SH-SY5Y (cell line): ENCODE measurements around the gene DOCK2.

Experiments used
- GATA2 ChIP-seq: IDR thresholded peaks from 2 replicates; pipeline ENCODE4 v1.6.1; 2011; ENCODE audit warnings: mild to moderate bottlenecking, low read depth, low read length
- GATA3 ChIP-seq: IDR thresholded peaks from 2 replicates; pipeline ENCODE4 v1.6.1; 2011; ENCODE audit warnings: low read depth, mild to moderate bottlenecking, low read length, moderate library complexity

Gene DOCK2

GRCh38 chr5:169979871-169980270, 342.8 kb downstream of the DOCK2 start:
- TF ChIP-seq GATA2 (no peak), GATA3 (no peak)

- TF ChIP-seq GATA2 (no peak), GATA3 (no peak)
Measured at GRCh38 chr5:169980418-169981053, 343.5 kb downstream of the DOCK2 start, which contains the start of gene INSYN2B. INSYN2B (minus strand) TSS chr5:169980495; CDS start chr5:169883898, 96,597 bp downstream.

GRCh38 chr5:169988206-169988605, 351.1 kb downstream of the DOCK2 start:
- TF ChIP-seq GATA2 (no peak), GATA3 (no peak)

- TF ChIP-seq GATA3 (no peak), GATA2 (no peak)
Measured at GRCh38 chr5:169988947-169989346, 351.9 kb downstream of the DOCK2 start.

- no peak for TF ChIP-seq GATA2
- TF ChIP-seq GATA3, result no peak
Measured at GRCh38 chr5:169989365-169989764, 352.3 kb downstream of the DOCK2 start.

- TF ChIP-seq GATA2 (no peak), GATA3 (no peak)
Measured at GRCh38 chr5:169991115-169991869, 354.2 kb downstream of the DOCK2 start.

GRCh38 chr5:169992789-169993484, 355.9 kb downstream of the DOCK2 start:
- no peak for TF ChIP-seq GATA3
- TF ChIP-seq GATA2, result no peak

GRCh38 chr5:169993485-169993790, 356.4 kb downstream of the DOCK2 start:
- TF ChIP-seq GATA3, result no peak
- TF ChIP-seq GATA2, result no peak

- no peak for TF ChIP-seq GATA2
- TF ChIP-seq GATA3, result no peak
Measured at GRCh38 chr5:169997798-169998197, 360.7 kb downstream of the DOCK2 start.

- TF ChIP-seq GATA2 (no peak), GATA3 (no peak)
Measured at GRCh38 chr5:169999621-170000020, 362.5 kb downstream of the DOCK2 start.

- TF ChIP-seq GATA3, result no peak
- no peak for TF ChIP-seq GATA2
Measured at GRCh38 chr5:170000155-170000554, 363.1 kb downstream of the DOCK2 start.

GRCh38 chr5:170006021-170006420, 368.9 kb downstream of the DOCK2 start:
- TF ChIP-seq GATA2 (no peak), GATA3 (no peak)

- TF ChIP-seq GATA2, result no peak
Measured at GRCh38 chr5:170008376-170008775, 371.3 kb downstream of the DOCK2 start.

- TF ChIP-seq GATA2, result no peak
- no peak for TF ChIP-seq GATA3
Measured at GRCh38 chr5:170010595-170010994, 373.5 kb downstream of the DOCK2 start.

GRCh38 chr5:170011751-170012150, 374.7 kb downstream of the DOCK2 start:
- TF ChIP-seq GATA2 (no peak), GATA3 (no peak)
